Vagina (tissue), 2 donors: ENCODE results near the gene RADIL.
A peak's percentile ranks its signal among the peaks of the same experiment; 100 is the strongest.

Experiments
- POLR2A ChIP-seq, 2 donors: fragments of 450-650 bp; IDR thresholded peaks; one replicate each; pipeline ENCODE4 v1.6.1; 2017; ENCODE audit warnings: antibody characterized with exemption in 2 of 2, mild to moderate bottlenecking in 2 of 2, moderate library complexity in 2 of 2
- POLR2AphosphoS5 ChIP-seq, 2 donors: sonication (generic); formaldehyde crosslinking; IDR thresholded peaks; one replicate each; pipeline ENCODE4 v1.9.0; 2017; ENCODE audit warnings: antibody characterized with exemption in 2 of 2, mild to moderate bottlenecking in 2 of 2, low read depth in 1 of 2; ENCODE audit not compliant: insufficient read depth in 1 of 2
- TF ChIP-seq, protein P1 (sequence below), 3 experiments: fragments of 450-650 bp in 2 of 3; fragments of 200-600 bp in 1 of 3; sonication (generic) in 1 of 3; IDR thresholded peaks; one replicate each; pipeline ENCODE4 v1.5.1; 2017 to 2019; ENCODE audit warnings: antibody characterized with exemption in 3 of 3, mild to moderate bottlenecking in 2 of 3, moderate library complexity in 2 of 3

DNA sequence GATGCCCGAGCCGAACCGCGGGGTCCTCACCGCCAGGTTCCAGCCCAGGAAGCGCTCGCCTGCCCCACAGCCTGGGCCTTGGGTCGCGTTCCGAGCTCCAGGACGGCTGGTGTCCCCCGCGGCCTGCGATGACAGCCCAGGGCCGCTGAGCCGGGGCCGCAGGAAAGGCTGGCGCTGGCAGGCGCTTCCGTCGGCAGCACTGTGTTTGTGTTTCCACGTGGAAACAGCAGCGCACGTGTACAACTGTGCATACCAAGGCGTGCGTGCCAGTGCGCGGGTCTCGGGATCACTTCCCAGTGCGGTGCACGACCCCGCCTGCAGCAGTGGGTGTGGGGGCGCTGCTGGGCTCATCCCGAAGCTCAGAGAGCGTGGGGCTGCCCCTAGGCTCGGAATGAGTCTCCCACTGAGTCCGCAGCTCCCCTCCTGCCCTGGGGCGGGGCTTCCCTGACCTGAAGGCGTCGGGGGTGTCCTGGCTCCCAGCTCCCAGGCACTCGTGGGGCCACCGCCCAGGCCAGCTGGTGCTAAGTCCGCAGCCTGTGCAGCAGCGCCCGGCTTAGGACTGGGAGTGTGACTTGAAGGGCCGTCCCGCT lies 90.9 kb downstream of the RADIL start:
- TF ChIP-seq, protein P1, sequence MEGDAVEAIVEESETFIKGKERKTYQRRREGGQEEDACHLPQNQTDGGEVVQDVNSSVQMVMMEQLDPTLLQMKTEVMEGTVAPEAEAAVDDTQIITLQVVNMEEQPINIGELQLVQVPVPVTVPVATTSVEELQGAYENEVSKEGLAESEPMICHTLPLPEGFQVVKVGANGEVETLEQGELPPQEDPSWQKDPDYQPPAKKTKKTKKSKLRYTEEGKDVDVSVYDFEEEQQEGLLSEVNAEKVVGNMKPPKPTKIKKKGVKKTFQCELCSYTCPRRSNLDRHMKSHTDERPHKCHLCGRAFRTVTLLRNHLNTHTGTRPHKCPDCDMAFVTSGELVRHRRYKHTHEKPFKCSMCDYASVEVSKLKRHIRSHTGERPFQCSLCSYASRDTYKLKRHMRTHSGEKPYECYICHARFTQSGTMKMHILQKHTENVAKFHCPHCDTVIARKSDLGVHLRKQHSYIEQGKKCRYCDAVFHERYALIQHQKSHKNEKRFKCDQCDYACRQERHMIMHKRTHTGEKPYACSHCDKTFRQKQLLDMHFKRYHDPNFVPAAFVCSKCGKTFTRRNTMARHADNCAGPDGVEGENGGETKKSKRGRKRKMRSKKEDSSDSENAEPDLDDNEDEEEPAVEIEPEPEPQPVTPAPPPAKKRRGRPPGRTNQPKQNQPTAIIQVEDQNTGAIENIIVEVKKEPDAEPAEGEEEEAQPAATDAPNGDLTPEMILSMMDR (IDR thresholded peaks at IDR 0.05) = no peak
- TF ChIP-seq POLR2AphosphoS5 (IDR thresholded peaks at IDR 0.05; ENCODE audit: insufficient read depth in 1 of 2, low read depth in 1 of 2) = peak in 1 of 2 donors; percentile 26
- no peak for TF ChIP-seq POLR2A (IDR thresholded peaks at IDR 0.05)
